ENCODE data around the gene HSPD1.

The HSPD1 gene

DNA sequence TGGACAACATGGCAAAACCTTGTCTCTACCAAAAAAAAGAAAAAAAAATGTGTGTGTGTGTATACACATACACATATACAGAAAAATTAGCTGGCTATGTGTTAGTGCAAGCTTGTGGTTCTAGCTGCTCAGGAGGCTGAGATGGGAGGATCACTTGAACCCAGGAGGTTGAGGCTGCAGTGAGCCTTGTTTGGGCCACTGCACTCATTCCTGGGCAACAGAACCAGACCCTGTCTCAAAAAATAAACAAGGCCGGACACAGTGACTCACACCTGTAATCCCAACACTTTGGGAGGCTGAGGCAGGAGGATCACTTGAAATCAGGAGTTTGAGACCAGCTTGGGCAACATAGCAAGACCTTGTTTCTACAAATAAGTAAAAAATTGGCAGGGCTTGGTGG, 44.2 kb downstream of the HSPD1 start:
- H3K27ac ChIP-seq, result no peak overlapping the region
- H3K36me3 ChIP-seq (ENCODE audit: control insufficient read depth, insufficient read depth, low read length), result no peaks in the 10 kb centered on the region
- H3K79me2 ChIP-seq, result peaks cover 44% of the 10 kb centered on the region
- no peak overlapping the region for H3K9ac ChIP-seq
- H3K9me3 ChIP-seq (ENCODE audit: control insufficient read depth, low read length), result no peaks in the 10 kb centered on the region
- H3K4me3 ChIP-seq (ENCODE audit: low read depth, low read length), result no peak overlapping the region
- H3K4me1 ChIP-seq, result peaks cover 13% of the 10 kb centered on the region
- no peak overlapping the region for H3K4me2 ChIP-seq (ENCODE audit: low read length)
- TF ChIP-seq, protein P1, sequence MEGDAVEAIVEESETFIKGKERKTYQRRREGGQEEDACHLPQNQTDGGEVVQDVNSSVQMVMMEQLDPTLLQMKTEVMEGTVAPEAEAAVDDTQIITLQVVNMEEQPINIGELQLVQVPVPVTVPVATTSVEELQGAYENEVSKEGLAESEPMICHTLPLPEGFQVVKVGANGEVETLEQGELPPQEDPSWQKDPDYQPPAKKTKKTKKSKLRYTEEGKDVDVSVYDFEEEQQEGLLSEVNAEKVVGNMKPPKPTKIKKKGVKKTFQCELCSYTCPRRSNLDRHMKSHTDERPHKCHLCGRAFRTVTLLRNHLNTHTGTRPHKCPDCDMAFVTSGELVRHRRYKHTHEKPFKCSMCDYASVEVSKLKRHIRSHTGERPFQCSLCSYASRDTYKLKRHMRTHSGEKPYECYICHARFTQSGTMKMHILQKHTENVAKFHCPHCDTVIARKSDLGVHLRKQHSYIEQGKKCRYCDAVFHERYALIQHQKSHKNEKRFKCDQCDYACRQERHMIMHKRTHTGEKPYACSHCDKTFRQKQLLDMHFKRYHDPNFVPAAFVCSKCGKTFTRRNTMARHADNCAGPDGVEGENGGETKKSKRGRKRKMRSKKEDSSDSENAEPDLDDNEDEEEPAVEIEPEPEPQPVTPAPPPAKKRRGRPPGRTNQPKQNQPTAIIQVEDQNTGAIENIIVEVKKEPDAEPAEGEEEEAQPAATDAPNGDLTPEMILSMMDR (IDR thresholded peaks at IDR 0.05), result no peak
- H3K27me3 ChIP-seq (ENCODE audit: control insufficient read depth, insufficient read depth, low read length), result no peaks in the 10 kb centered on the region
- H2AFZ ChIP-seq, result no peak overlapping the region

DNA sequence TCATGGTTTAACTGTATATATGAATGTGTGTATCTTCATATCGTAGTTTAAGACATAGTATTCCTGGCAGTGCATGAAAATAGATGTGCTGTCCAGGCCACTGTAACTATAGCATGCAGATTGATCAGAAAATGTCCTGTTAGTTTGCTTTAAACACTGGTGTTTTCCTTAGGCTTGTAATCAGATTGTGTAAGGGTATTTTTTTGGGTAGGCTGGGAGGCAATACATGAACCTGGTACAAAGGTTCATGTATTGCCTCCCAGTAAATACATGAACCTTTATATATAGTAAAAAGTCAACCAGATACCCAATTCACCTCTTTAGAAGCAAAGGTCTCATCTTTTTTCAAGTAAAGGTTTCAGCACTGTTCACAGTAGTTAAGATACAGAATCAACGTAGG, 44.7 kb downstream of the HSPD1 start:
- Histone ChIP-seq H3K9me3 (ENCODE audit: control insufficient read depth, low read length) (no peaks in the 10 kb centered on the region), H3K79me2 (peaks cover 43% of the 10 kb centered on the region), H3K4me2 (ENCODE audit: low read length) (peak overlapping the region; percentile 96), H3K36me3 (ENCODE audit: control insufficient read depth, insufficient read depth, low read length) (no peaks in the 10 kb centered on the region), H3K4me1 (peaks cover 13% of the 10 kb centered on the region), H3K9ac (no peak overlapping the region), H2AFZ (no peak overlapping the region), H3K27me3 (ENCODE audit: control insufficient read depth, insufficient read depth, low read length) (no peaks in the 10 kb centered on the region), H3K4me3 (ENCODE audit: low read depth, low read length) (peak overlapping the region; percentile 100), H3K27ac (no peak overlapping the region)
- TF ChIP-seq, protein P1 (IDR thresholded peaks at IDR 0.05), result no peak

DNA sequence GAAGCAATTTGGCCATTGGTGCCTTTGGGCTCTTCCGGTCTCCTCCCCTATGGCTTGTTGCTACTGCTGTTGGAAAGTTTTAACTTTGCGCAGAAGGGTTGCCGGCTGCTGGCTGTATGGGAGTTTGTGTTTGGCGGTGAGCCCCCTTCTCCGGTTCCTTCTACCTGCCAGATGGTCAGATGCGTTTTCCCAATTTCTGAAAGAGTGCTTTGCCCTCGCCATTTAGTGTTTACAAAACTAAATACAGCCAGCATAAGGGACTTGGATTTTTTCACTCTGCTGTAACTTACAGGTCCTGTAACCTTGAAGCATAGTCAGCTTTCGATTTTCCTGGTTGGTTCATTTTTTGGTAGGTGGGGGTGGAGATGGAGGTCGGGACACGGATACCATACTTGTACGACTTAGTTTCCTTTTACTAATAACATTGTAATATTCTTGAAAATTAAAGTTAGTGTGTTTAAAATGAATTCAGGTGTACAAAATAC, 45.7 kb downstream of the HSPD1 start:
- peak overlapping the region; percentile 89 for H2AFZ ChIP-seq
- no peaks in the 10 kb centered on the region for H3K27me3 ChIP-seq (ENCODE audit: control insufficient read depth, insufficient read depth, low read length)
- peak overlapping the region; percentile 97 for H3K27ac ChIP-seq
- H3K36me3 ChIP-seq (ENCODE audit: control insufficient read depth, insufficient read depth, low read length), result no peaks in the 10 kb centered on the region
- peaks cover 38% of the 10 kb centered on the region for H3K79me2 ChIP-seq
- H3K9me3 ChIP-seq (ENCODE audit: control insufficient read depth, low read length), result no peaks in the 10 kb centered on the region
- TF ChIP-seq, protein P1 (IDR thresholded peaks at IDR 0.05), result no peak
- H3K4me1 ChIP-seq, result peaks cover 13% of the 10 kb centered on the region
- peak overlapping the region; percentile 68 for H3K9ac ChIP-seq
- peak overlapping the region; percentile 96 for H3K4me2 ChIP-seq (ENCODE audit: low read length)
- H3K4me3 ChIP-seq (ENCODE audit: low read depth, low read length), result peak overlapping the region; percentile 100

DNA sequence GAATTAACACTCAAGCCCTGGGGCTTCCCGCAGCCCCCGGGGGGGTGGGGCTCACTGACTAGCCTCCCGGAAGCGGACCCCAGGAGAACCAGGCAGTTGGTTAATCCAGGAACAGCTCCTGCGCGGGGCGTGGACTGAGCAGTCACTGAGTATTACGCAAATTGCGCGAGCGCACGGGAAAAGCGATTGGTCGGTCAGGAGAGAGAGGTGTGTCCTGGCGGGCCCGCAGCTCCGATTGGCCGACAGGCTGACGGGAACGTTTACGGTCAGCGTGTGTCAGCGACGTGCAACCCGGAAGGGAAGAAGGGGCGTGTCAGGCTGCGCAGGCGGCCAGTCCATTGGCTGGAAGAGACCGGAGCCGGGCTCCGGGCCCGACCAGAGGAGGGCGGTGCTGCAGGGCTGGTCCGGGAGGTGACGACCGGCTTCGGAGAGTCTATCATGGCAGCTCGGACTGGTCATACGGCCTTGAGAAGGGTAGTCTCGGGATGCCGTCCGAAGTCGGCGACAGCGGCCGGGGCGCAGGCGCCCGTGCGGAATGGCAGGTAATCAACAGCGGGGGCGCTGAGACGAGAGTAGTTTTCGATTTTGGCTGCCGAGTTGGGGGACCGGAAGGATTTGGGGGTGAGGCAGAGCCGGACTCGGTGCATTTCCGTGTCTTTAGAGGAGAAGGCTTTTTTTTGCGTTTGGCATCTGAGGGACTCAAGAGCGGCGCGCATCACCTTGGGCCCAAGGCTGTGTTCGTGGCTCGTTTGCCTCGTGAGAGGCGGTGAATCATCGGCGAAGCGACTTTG, 46.3 kb downstream of the HSPD1 start, which contains the start of gene COQ10B:
Gene COQ10B, plus strand, starts transcription at position 430 of the 791 bp plus-strand sequence. Its CDS starts 9 bp downstream, at position 439.
- peaks cover 13% of the 10 kb centered on the region for H3K4me1 ChIP-seq
- H3K9ac ChIP-seq, result peak within 1 kb of the TSS; percentile 68
- H3K4me3 ChIP-seq (ENCODE audit: low read depth, low read length), result peak within 1 kb of the TSS; percentile 100
- TF ChIP-seq, protein P1 (IDR thresholded peaks at IDR 0.05), result peak; percentile 45
- H3K27me3 ChIP-seq (ENCODE audit: control insufficient read depth, insufficient read depth, low read length), result no peaks in the 10 kb centered on the region
- H3K36me3 ChIP-seq (ENCODE audit: control insufficient read depth, insufficient read depth, low read length), result no peaks in the 10 kb centered on the region
- H3K79me2 ChIP-seq, result peaks cover 33% of the 10 kb centered on the region
- H3K9me3 ChIP-seq (ENCODE audit: control insufficient read depth, low read length), result no peaks in the 10 kb centered on the region
- H3K4me2 ChIP-seq (ENCODE audit: low read length), result peak within 1 kb of the TSS; percentile 96
- peak within 1 kb of the TSS; percentile 93 for H2AFZ ChIP-seq
- peak within 1 kb of the TSS; percentile 97 for H3K27ac ChIP-seq

All from parathyroid adenoma (tissue), 2 donors.